Fibroblast of pulmonary artery (primary cell): Measurements from ENCODE around the gene NSF.
"Not testable (repeated sequence)": the region's sequence is repeated elsewhere in the genome, so short reads cannot be mapped to it uniquely, and the experiment has no call there.

ENCODE experiments used
- DNase-seq: peaks from one replicate; pipeline ENCODE4 v3.0.0-alpha.2; 2010; ENCODE audit warnings: low read depth
- H3K4me3 ChIP-seq: replicated peaks from 2 replicates; pipeline ENCODE4 v1.5.1; 2011; ENCODE audit warnings: low read depth, mild to moderate bottlenecking, control low read depth, low read length, moderate library complexity

Gene NSF

GRCh38 chr17:46590157-46591146 is at the start of gene NSF:
TSS of gene NSF (plus strand) at chr17:46590669. CDS start at chr17:46590776, 107 bp downstream.
- not testable (repeated sequence) for H3K4me3 ChIP-seq

GRCh38 chr17:46548607-46549006 is 41.9 kb upstream of the NSF start:
- DNase-seq, H3K4me3 ChIP-seq: not testable (repeated sequence)

More at GRCh38 chr17:46590157-46591146, at the start of gene NSF:
- DNase-seq, result not testable (repeated sequence)

GRCh38 chr17:46559155-46559554 is 31.3 kb upstream of the NSF start:
- H3K4me3 ChIP-seq, DNase-seq: not testable (repeated sequence)

- not testable (repeated sequence) for H3K4me3 ChIP-seq, DNase-seq
Measured at GRCh38 chr17:46560048-46560447, 30.4 kb upstream of the NSF start.

- H3K4me3 ChIP-seq, DNase-seq: not testable (repeated sequence)
Measured at GRCh38 chr17:46566284-46566683, 24.2 kb upstream of the NSF start.

- not testable (repeated sequence) for DNase-seq, H3K4me3 ChIP-seq
Measured at GRCh38 chr17:46566980-46567379, 23.5 kb upstream of the NSF start.

- not testable (repeated sequence) for H3K4me3 ChIP-seq, DNase-seq
Measured at GRCh38 chr17:46571796-46572195, 18.7 kb upstream of the NSF start.

GRCh38 chr17:46579083-46580075 is 11.1 kb upstream of the NSF start, which contains the start of gene ARL17A:
TSS of gene ARL17A (minus strand) at chr17:46579691. CDS start at chr17:46576322, 3,369 bp downstream.
- H3K4me3 ChIP-seq, result peak within 1 kb of the TSS; percentile 19
- not testable (repeated sequence) for DNase-seq

- peak overlapping the region; percentile 19 for H3K4me3 ChIP-seq
- not testable (repeated sequence) for DNase-seq
Measured at GRCh38 chr17:46580082-46580481, 10.4 kb upstream of the NSF start.

- not testable (repeated sequence) for H3K4me3 ChIP-seq, DNase-seq
Measured at GRCh38 chr17:46585444-46585843, 5.0 kb upstream of the NSF start.

- not testable (repeated sequence) for DNase-seq, H3K4me3 ChIP-seq
Measured at GRCh38 chr17:46591332-46591731, 863 bp downstream of the NSF start.

GRCh38 chr17:46598344-46598931 is 8.0 kb downstream of the NSF start:
- DNase-seq, H3K4me3 ChIP-seq: not testable (repeated sequence)

- not testable (repeated sequence) for DNase-seq, H3K4me3 ChIP-seq
Measured at GRCh38 chr17:46600767-46601166, 10.3 kb downstream of the NSF start.

GRCh38 chr17:46603125-46603524 is 12.7 kb downstream of the NSF start:
- DNase-seq, result not testable (repeated sequence)

GRCh38 chr17:46611304-46611703 is 20.8 kb downstream of the NSF start:
- H3K4me3 ChIP-seq, DNase-seq: not testable (repeated sequence)

More at GRCh38 chr17:46603125-46603524, 12.7 kb downstream of the NSF start:
- H3K4me3 ChIP-seq, result not testable (repeated sequence)

- H3K4me3 ChIP-seq, DNase-seq: not testable (repeated sequence)
Measured at GRCh38 chr17:46613876-46614275, 23.4 kb downstream of the NSF start.

- not testable (repeated sequence) for DNase-seq, H3K4me3 ChIP-seq
Measured at GRCh38 chr17:46617121-46617520, 26.7 kb downstream of the NSF start.

GRCh38 chr17:46618975-46619374 is 28.5 kb downstream of the NSF start:
- H3K4me3 ChIP-seq, DNase-seq: not testable (repeated sequence)
